HepG2 (cell line): ENCODE results near the gene NELFCD. TPM values are rescaled to one million over a fixed set of nuclear protein-coding genes. Genes with fewer than 3 reads are reported as not detected.

Experiments used
- AGO2 ChIP-seq: fragments of 200-400 bp; formaldehyde crosslinking; optimal IDR thresholded peaks from 2 replicates; pipeline ENCODE3; 2017; ENCODE audit warnings: mild to moderate bottlenecking, low read depth, low read length, moderate library complexity
- CBX5 ChIP-seq: sonication (generic); formaldehyde crosslinking; IDR thresholded peaks from 2 replicates; pipeline ENCODE4 v1.4.0; 2020; ENCODE audit warnings: missing genetic modification reagents, borderline replicate concordance
- CENPX ChIP-seq: sonication (generic); formaldehyde crosslinking; IDR thresholded peaks from 2 replicates; pipeline ENCODE4 v1.9.0; 2021; ENCODE audit warnings: mild to moderate bottlenecking, missing genetic modification reagents, moderate library complexity
- HMG20B ChIP-seq: conservative IDR thresholded peaks from 2 replicates; pipeline ENCODE4 v1.6.1; 2016; ENCODE audit warnings: missing genetic modification reagents, missing compliant biosample characterization
- MTF1 ChIP-seq: sonication (generic); formaldehyde crosslinking; IDR thresholded peaks from 2 replicates; pipeline ENCODE4 v1.5.0; 2020; ENCODE audit warnings: missing genetic modification reagents
- NCOA5 ChIP-seq: sonication (generic); formaldehyde crosslinking; IDR thresholded peaks from 2 replicates; pipeline ENCODE4 v1.4.0; 2020; ENCODE audit warnings: missing genetic modification reagents
- SETDB1 ChIP-seq: sonication (generic); formaldehyde crosslinking; IDR thresholded peaks from 2 replicates; pipeline ENCODE4 v1.5.1; 2020; ENCODE audit warnings: missing genetic modification reagents, mild to moderate bottlenecking, borderline replicate concordance
- TP53 ChIP-seq: sonication (generic); formaldehyde crosslinking; conservative IDR thresholded peaks from 2 replicates; pipeline ENCODE4 v1.4.0; 2020; ENCODE audit warnings: missing genetic modification reagents
- ZBTB1 ChIP-seq: sonication (generic); formaldehyde crosslinking; IDR thresholded peaks from 2 replicates; pipeline ENCODE4 v1.4.0; 2020; ENCODE audit warnings: missing genetic modification reagents, borderline replicate concordance
- ZBTB8A ChIP-seq: sonication (generic); formaldehyde crosslinking; IDR thresholded peaks from 2 replicates; pipeline ENCODE4 v1.4.0; 2020; ENCODE audit warnings: mild to moderate bottlenecking, low read depth, missing genetic modification reagents, borderline replicate concordance
- ZNF510 ChIP-seq: sonication (generic); formaldehyde crosslinking; IDR thresholded peaks from 2 replicates; pipeline ENCODE4 v1.4.0; 2020; ENCODE audit warnings: low read depth, mild to moderate bottlenecking, missing genetic modification reagents
- ZNF615 ChIP-seq: sonication (generic); formaldehyde crosslinking; IDR thresholded peaks from 2 replicates; pipeline ENCODE4 v1.5.0; 2020; ENCODE audit warnings: mild to moderate bottlenecking, missing genetic modification reagents, borderline replicate concordance
- ZNF674 ChIP-seq: sonication (generic); formaldehyde crosslinking; IDR thresholded peaks from 2 replicates; pipeline ENCODE4 v1.5.0; 2020; ENCODE audit warnings: low read depth, mild to moderate bottlenecking, missing genetic modification reagents
- polyA plus RNA-seq, 8 experiments: library from polyadenylated mRNA; depleted of rRNA in 3 of 8; stranded (reverse) in 7 of 8; unstranded in 1 of 8; fragments of >200 nt; fragmentation: Illumina TruSeq in 4 of 8; extraction: Trizol in 4 of 8; gene quantifications; 2 replicates each; pipeline versions ENCODE4 v1.2.1 to v1.2.3, GENCODE V29; 2011 to 2016; ENCODE audit warnings: low read depth in 4 of 8, missing spikeins in 1 of 8, mixed read lengths in 1 of 8; ENCODE audit not compliant: insufficient read depth in 1 of 8
- total RNA-seq, 5 experiments: library from RNA; depleted of rRNA; stranded (reverse); fragments of >200 nt; fragmentation: Illumina TruSeq; extraction: Trizol; gene quantifications; 2 replicates each; pipeline ENCODE4 v1.2.3, GENCODE V29; 2016; ENCODE audit warnings: low read depth in 1 of 5
- TF ChIP-seq, protein P1 (sequence below): sonication (generic); formaldehyde crosslinking; IDR thresholded peaks from 2 replicates; pipeline ENCODE4 v1.4.0; 2020; ENCODE audit warnings: mild to moderate bottlenecking, missing genetic modification reagents
- TF ChIP-seq, protein P2 (sequence below): sonication (generic); formaldehyde crosslinking; IDR thresholded peaks from 2 replicates; pipeline ENCODE4 v1.4.0; 2020; ENCODE audit warnings: missing genetic modification reagents, borderline replicate concordance
- TF ChIP-seq, protein P3 (sequence below): IDR thresholded peaks from 2 replicates; pipeline ENCODE4 v1.6.1; 2016; ENCODE audit warnings: missing biosample characterization, missing genetic modification reagents, low read depth
- TF ChIP-seq, protein P4 (sequence below): sonication (generic); formaldehyde crosslinking; IDR thresholded peaks from 2 replicates; pipeline ENCODE4 v1.8.0; 2022; ENCODE audit warnings: low read depth, missing genetic modification reagents
- TF ChIP-seq, protein P5 (sequence below), 2 experiments: sonication (generic) in 1 of 2; formaldehyde crosslinking in 1 of 2; IDR thresholded peaks; 2 replicates each; pipeline versions ENCODE4 v1.4.0 to v1.6.1; 2018 to 2020; ENCODE audit warnings: missing genetic modification reagents in 2 of 2, borderline replicate concordance in 1 of 2, low read depth in 1 of 2, mild to moderate bottlenecking in 1 of 2, missing biosample characterization in 1 of 2
- TF ChIP-seq, protein P6 (sequence below): sonication (generic); formaldehyde crosslinking; IDR thresholded peaks from 2 replicates; pipeline ENCODE4 v1.5.0; 2020; ENCODE audit warnings: missing genetic modification reagents

NELFCD gene
- total and polyA plus RNA-seq, 2 of the 13 experiments (the other 11 are each of a cell fraction or from before 2014, with no cell fraction given), result 159 to 203 TPM

DNA sequence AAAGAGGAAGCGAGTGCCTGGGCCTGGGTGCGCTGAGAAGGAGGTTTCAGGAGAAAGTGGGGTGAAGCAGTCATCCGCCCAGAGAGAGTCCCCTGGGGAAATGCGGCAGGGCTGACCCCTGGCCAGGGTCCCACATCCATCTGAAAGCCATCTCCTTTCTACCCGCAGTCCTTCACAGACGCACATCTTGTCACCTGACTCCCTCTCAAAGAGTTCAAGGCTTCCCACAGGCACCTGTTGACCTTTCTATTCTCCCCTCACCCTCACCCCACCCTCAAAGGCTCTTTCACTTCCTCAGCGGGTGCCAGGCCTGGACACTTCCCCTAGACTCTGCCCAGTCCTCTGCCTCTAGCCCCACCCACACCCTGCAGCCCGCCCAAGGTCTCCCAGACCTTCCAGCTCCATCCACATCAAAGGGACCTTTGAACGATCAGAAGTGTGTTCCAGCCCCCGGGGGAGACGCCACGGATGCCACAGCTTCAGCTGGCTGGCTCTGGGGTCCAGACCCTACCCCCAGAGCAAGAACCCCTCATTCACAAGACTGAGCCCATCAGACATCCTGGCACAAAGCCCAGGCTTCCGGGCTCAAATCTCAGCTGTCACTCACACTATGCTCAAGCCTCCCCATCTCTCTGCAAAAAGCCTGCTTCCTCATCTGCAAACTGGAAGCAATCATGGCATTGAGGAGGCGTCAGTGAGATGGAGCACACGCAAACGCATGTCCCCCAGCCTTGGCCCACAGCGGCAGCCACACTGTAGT lies 23.9 kb downstream of the NELFCD start (continued):
- TF ChIP-seq, protein P1, sequence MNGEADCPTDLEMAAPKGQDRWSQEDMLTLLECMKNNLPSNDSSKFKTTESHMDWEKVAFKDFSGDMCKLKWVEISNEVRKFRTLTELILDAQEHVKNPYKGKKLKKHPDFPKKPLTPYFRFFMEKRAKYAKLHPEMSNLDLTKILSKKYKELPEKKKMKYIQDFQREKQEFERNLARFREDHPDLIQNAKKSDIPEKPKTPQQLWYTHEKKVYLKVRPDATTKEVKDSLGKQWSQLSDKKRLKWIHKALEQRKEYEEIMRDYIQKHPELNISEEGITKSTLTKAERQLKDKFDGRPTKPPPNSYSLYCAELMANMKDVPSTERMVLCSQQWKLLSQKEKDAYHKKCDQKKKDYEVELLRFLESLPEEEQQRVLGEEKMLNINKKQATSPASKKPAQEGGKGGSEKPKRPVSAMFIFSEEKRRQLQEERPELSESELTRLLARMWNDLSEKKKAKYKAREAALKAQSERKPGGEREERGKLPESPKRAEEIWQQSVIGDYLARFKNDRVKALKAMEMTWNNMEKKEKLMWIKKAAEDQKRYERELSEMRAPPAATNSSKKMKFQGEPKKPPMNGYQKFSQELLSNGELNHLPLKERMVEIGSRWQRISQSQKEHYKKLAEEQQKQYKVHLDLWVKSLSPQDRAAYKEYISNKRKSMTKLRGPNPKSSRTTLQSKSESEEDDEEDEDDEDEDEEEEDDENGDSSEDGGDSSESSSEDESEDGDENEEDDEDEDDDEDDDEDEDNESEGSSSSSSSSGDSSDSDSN (CRISPR knock-in tag), result no peak; the same call in 1 of the 2 replicates
- TF ChIP-seq ZBTB8A, result no peak
- no peak for TF ChIP-seq CENPX (CRISPR knock-in tag)
- TF ChIP-seq, protein P2, sequence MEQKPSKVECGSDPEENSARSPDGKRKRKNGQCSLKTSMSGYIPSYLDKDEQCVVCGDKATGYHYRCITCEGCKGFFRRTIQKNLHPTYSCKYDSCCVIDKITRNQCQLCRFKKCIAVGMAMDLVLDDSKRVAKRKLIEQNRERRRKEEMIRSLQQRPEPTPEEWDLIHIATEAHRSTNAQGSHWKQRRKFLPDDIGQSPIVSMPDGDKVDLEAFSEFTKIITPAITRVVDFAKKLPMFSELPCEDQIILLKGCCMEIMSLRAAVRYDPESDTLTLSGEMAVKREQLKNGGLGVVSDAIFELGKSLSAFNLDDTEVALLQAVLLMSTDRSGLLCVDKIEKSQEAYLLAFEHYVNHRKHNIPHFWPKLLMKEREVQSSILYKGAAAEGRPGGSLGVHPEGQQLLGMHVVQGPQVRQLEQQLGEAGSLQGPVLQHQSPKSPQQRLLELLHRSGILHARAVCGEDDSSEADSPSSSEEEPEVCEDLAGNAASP (CRISPR knock-in tag), result peak; percentile 59; the same call in 1 of the 2 replicates
- TF ChIP-seq ZBTB1 (CRISPR knock-in tag), result no peak
- TF ChIP-seq, protein P3, sequence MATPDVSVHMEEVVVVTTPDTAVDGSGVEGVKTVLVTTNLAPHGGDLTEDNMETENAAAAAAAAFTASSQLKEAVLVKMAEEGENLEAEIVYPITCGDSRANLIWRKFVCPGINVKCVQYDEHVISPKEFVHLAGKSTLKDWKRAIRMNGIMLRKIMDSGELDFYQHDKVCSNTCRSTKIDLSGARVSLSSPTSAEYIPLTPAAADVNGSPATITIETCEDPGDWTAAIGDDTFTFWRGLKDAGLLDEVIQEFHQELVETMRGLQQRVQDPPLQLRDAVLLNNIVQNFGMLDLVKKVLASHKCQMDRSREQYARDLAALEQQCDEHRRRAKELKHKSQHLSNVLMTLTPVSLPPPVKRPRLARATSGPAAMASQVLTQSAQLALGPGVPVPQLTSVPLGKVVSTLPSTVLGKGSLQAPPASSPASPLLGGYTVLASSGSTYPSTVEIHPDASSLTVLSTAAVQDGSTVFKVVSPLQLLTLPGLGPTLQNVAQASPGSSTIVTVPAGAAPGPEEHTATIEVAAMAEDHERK (CRISPR knock-in tag), result no peak; the same call in 1 of the 2 replicates
- TF ChIP-seq, protein P4, sequence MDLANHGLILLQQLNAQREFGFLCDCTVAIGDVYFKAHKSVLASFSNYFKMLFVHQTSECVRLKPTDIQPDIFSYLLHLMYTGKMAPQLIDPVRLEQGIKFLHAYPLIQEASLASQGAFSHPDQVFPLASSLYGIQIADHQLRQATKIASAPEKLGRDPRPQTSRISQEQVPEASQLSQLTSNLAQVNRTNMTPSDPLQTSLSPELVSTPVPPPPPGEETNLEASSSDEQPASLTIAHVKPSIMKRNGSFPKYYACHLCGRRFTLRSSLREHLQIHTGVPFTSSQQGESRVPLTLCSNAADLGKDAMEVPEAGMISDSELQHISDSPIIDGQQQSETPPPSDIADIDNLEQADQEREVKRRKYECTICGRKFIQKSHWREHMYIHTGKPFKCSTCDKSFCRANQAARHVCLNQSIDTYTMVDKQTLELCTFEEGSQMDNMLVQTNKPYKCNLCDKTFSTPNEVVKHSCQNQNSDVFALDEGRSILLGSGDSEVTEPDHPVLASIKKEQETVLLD (CRISPR knock-in tag), result no peak
- TF ChIP-seq AGO2, result no peak
- peak; percentile 59 for TF ChIP-seq HMG20B (CRISPR knock-in tag)
- TF ChIP-seq ZNF510 (CRISPR knock-in tag), result no peak
- no peak for TF ChIP-seq ZNF615 (CRISPR knock-in tag)
- no peak for TF ChIP-seq ZNF674 (CRISPR knock-in tag)
- no peak for TF ChIP-seq CBX5 (CRISPR knock-in tag)
- no peak for TF ChIP-seq MTF1 (CRISPR knock-in tag)
- TF ChIP-seq, protein P5, sequence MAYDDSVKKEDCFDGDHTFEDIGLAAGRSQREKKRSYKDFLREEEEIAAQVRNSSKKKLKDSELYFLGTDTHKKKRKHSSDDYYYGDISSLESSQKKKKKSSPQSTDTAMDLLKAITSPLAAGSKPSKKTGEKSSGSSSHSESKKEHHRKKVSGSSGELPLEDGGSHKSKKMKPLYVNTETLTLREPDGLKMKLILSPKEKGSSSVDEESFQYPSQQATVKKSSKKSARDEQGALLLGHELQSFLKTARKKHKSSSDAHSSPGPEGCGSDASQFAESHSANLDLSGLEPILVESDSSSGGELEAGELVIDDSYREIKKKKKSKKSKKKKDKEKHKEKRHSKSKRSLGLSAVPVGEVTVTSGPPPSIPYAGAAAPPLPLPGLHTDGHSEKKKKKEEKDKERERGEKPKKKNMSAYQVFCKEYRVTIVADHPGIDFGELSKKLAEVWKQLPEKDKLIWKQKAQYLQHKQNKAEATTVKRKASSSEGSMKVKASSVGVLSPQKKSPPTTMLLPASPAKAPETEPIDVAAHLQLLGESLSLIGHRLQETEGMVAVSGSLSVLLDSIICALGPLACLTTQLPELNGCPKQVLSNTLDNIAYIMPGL (CRISPR knock-in tag; IDR thresholded peaks at IDR 0.05; ENCODE audit: borderline replicate concordance in 1 of 2, low read depth in 1 of 2), result no peak
- no peak for TF ChIP-seq NCOA5
- TF ChIP-seq, protein P6, sequence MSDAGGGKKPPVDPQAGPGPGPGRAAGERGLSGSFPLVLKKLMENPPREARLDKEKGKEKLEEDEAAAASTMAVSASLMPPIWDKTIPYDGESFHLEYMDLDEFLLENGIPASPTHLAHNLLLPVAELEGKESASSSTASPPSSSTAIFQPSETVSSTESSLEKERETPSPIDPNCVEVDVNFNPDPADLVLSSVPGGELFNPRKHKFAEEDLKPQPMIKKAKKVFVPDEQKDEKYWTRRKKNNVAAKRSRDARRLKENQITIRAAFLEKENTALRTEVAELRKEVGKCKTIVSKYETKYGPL (CRISPR knock-in tag), result no peak
- TF ChIP-seq TP53 (CRISPR knock-in tag), result no peak
- TF ChIP-seq SETDB1 (CRISPR knock-in tag), result no peak
